Neural cell (in vitro differentiated cells): ENCODE data around the gene TFCP2L1. TPM values are rescaled to one million over a fixed set of nuclear protein-coding genes. Genes with fewer than 3 reads are reported as not detected.

Experiments used
- H2AFZ ChIP-seq: fragments of 200-600, 300-800 bp; sonication (generic), shearing (Covaris generic); 2 replicates; pipeline ENCODE4 v1.6.0; 2014; ENCODE audit warnings: low read depth, mild to moderate bottlenecking, antibody characterized with exemption, low read length, moderate library complexity
- H3F3A ChIP-seq: fragments of 200-600 bp; shearing (Covaris generic); 2 replicates; pipeline ENCODE4 v1.6.1; 2016; ENCODE audit warnings: mild to moderate bottlenecking, moderate library complexity, mixed read lengths, antibody characterized with exemption, low read length; ENCODE audit not compliant: insufficient read depth, poor library complexity, severe bottlenecking
- H3K27ac ChIP-seq: fragments of 200-600, 300-800 bp; sonication (generic), shearing (Covaris generic); 2 replicates; pipeline ENCODE4 v1.5.1; 2014; ENCODE audit warnings: mild to moderate bottlenecking, low read length, moderate library complexity
- H3K27me3 ChIP-seq: fragments of 300-800, 200-600 bp; sonication (generic), shearing (Covaris generic); 2 replicates; pipeline ENCODE4 v1.6.0; 2014; ENCODE audit warnings: mild to moderate bottlenecking, low read depth, low read length, moderate library complexity; ENCODE audit not compliant: insufficient read depth
- H3K36me3 ChIP-seq: fragments of 300-800, 200-600 bp; sonication (generic), shearing (Covaris generic); 2 replicates; pipeline ENCODE4 v1.5.1; 2014; ENCODE audit warnings: mild to moderate bottlenecking, antibody characterized with exemption, low read length, moderate library complexity; ENCODE audit not compliant: insufficient read depth
- H3K4me2 ChIP-seq: fragments of 300-800, 200-600 bp; sonication (generic), shearing (Covaris generic); 2 replicates; pipeline ENCODE4 v1.6.0; 2014; ENCODE audit warnings: mild to moderate bottlenecking, low read length
- H3K4me3 ChIP-seq: fragments of 300-800, 200-600 bp; sonication (generic), shearing (Covaris generic); 2 replicates; pipeline ENCODE4 v1.5.1; 2014; ENCODE audit warnings: mild to moderate bottlenecking, low read length, moderate library complexity
- H3K79me2 ChIP-seq: fragments of 200-600 bp; shearing (Covaris generic); replicated peaks from 2 replicates; pipeline ENCODE4 v1.6.0; 2014; ENCODE audit warnings: mild to moderate bottlenecking, low read length, moderate library complexity; ENCODE audit not compliant: insufficient read depth
- H3K9ac ChIP-seq: fragments of 300-800, 200-600 bp; sonication (generic), shearing (Covaris generic); 2 replicates; pipeline ENCODE4 v1.6.1; 2016; ENCODE audit warnings: mild to moderate bottlenecking, low read length, mixed read lengths
- H3K9me2 ChIP-seq: fragments of 200-600 bp; shearing (Covaris generic); 2 replicates; pipeline ENCODE4 v1.6.1; 2016; ENCODE audit warnings: mild to moderate bottlenecking, low read length, mixed read lengths; ENCODE audit not compliant: insufficient read depth
- H3K9me3 ChIP-seq: fragments of 200-600, 300-800 bp; sonication (generic), shearing (Covaris generic); 2 replicates; pipeline ENCODE4 v1.6.1; 2016; ENCODE audit warnings: mild to moderate bottlenecking, mixed run types, low read length, moderate library complexity, mixed read lengths
- H4K20me1 ChIP-seq: fragments of 200-600 bp; shearing (Covaris generic); 2 replicates; pipeline ENCODE4 v1.6.1; 2016; ENCODE audit warnings: mild to moderate bottlenecking, mixed run types; ENCODE audit not compliant: insufficient read depth
- EP300 ChIP-seq: fragments of 450-650 bp; conservative IDR thresholded peaks from 2 replicates; pipeline ENCODE4 v1.6.1; 2014; ENCODE audit warnings: antibody characterized with exemption, mild to moderate bottlenecking, moderate library complexity; ENCODE audit not compliant: poor library complexity, severe bottlenecking
- EZH2 ChIP-seq: fragments of 200-600, 300-800 bp; shearing (Covaris generic), sonication (generic); IDR thresholded peaks from 2 replicates; pipeline ENCODE4 v1.6.1; 2014; ENCODE audit warnings: antibody characterized with exemption, low read length, borderline replicate concordance, mild to moderate bottlenecking; ENCODE audit not compliant: insufficient read depth, poor library complexity, severe bottlenecking
- MXI1 ChIP-seq: fragments of 450-650 bp; conservative IDR thresholded peaks from 2 replicates; pipeline ENCODE4 v1.6.1; 2014; ENCODE audit warnings: antibody characterized with exemption, mild to moderate bottlenecking; ENCODE audit not compliant: poor library complexity, severe bottlenecking
- POLR2AphosphoS5 ChIP-seq: IDR thresholded peaks from 2 replicates; pipeline ENCODE4 v1.6.1; 2012
- RAD21 ChIP-seq: fragments of 450-650 bp; conservative IDR thresholded peaks from 2 replicates; pipeline ENCODE4 v1.6.1; 2014; ENCODE audit warnings: antibody characterized with exemption, mild to moderate bottlenecking, moderate library complexity
- SMC3 ChIP-seq: fragments of 450-650 bp; conservative IDR thresholded peaks from 2 replicates; pipeline ENCODE4 v1.6.1; 2014; ENCODE audit warnings: antibody characterized with exemption, mild to moderate bottlenecking, moderate library complexity; ENCODE audit not compliant: poor library complexity
- TAF1 ChIP-seq: IDR thresholded peaks from 2 replicates; pipeline ENCODE4 v1.6.1; 2012; ENCODE audit warnings: low read depth
- polyA plus RNA-seq: library from polyadenylated mRNA; depleted of rRNA; stranded (reverse); fragments of >200 nt; gene quantifications from 2 replicates; pipeline ENCODE4 v1.2.3, GENCODE V29; 2014
- TF ChIP-seq, protein P1 (sequence below): IDR thresholded peaks from 2 replicates; pipeline ENCODE4 v1.6.1; 2012; ENCODE audit warnings: borderline replicate concordance
- TF ChIP-seq, protein P2 (sequence below): fragments of 450-650 bp; IDR thresholded peaks from 2 replicates; pipeline ENCODE4 v1.5.1; 2014; ENCODE audit warnings: antibody characterized with exemption, mild to moderate bottlenecking, moderate library complexity; ENCODE audit not compliant: poor library complexity, severe bottlenecking

The TFCP2L1 gene
- polyA plus RNA-seq, 1 donor from 2014 or later = 0.04 TPM

DNA sequence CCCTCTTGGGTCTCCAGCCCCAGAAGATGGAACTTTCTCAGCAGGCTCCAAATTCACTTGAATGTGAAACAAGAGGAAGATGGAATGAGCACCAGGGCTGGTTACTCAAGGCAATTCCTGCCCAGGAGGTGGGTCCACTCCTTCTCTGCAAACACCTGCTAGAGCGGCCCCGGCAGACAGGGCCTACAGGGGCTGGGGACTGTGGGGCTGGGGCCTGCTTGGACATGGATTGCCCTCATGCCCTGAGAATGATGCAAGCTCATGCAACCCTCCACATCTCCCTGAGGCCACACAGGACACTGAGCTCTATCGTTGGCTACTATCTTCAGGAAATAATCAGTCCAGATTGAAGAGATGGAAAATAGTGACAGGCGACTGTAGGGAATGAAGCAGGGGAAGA is 39.1 kb downstream of the TFCP2L1 start:
- no peaks in the 10 kb centered on the region for H3K79me2 ChIP-seq
- no peaks in the 10 kb centered on the region for H3K9me2 ChIP-seq
- H3K27me3 ChIP-seq = no peaks in the 10 kb centered on the region
- no peak overlapping the region for H3K9ac ChIP-seq
- no peak overlapping the region for H3K27ac ChIP-seq
- TF ChIP-seq, protein P1, sequence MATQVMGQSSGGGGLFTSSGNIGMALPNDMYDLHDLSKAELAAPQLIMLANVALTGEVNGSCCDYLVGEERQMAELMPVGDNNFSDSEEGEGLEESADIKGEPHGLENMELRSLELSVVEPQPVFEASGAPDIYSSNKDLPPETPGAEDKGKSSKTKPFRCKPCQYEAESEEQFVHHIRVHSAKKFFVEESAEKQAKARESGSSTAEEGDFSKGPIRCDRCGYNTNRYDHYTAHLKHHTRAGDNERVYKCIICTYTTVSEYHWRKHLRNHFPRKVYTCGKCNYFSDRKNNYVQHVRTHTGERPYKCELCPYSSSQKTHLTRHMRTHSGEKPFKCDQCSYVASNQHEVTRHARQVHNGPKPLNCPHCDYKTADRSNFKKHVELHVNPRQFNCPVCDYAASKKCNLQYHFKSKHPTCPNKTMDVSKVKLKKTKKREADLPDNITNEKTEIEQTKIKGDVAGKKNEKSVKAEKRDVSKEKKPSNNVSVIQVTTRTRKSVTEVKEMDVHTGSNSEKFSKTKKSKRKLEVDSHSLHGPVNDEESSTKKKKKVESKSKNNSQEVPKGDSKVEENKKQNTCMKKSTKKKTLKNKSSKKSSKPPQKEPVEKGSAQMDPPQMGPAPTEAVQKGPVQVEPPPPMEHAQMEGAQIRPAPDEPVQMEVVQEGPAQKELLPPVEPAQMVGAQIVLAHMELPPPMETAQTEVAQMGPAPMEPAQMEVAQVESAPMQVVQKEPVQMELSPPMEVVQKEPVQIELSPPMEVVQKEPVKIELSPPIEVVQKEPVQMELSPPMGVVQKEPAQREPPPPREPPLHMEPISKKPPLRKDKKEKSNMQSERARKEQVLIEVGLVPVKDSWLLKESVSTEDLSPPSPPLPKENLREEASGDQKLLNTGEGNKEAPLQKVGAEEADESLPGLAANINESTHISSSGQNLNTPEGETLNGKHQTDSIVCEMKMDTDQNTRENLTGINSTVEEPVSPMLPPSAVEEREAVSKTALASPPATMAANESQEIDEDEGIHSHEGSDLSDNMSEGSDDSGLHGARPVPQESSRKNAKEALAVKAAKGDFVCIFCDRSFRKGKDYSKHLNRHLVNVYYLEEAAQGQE = no peak
- TF ChIP-seq EZH2 = no peak
- TF ChIP-seq MXI1 = no peak
- no peaks in the 10 kb centered on the region for H3F3A ChIP-seq
- no peaks in the 10 kb centered on the region for H3K36me3 ChIP-seq
- H3K4me3 ChIP-seq = no peak overlapping the region
- H3K9me3 ChIP-seq = no peaks in the 10 kb centered on the region
- no peaks in the 10 kb centered on the region for H4K20me1 ChIP-seq
- no peak overlapping the region for H2AFZ ChIP-seq
- H3K4me2 ChIP-seq = no peak overlapping the region

DNA sequence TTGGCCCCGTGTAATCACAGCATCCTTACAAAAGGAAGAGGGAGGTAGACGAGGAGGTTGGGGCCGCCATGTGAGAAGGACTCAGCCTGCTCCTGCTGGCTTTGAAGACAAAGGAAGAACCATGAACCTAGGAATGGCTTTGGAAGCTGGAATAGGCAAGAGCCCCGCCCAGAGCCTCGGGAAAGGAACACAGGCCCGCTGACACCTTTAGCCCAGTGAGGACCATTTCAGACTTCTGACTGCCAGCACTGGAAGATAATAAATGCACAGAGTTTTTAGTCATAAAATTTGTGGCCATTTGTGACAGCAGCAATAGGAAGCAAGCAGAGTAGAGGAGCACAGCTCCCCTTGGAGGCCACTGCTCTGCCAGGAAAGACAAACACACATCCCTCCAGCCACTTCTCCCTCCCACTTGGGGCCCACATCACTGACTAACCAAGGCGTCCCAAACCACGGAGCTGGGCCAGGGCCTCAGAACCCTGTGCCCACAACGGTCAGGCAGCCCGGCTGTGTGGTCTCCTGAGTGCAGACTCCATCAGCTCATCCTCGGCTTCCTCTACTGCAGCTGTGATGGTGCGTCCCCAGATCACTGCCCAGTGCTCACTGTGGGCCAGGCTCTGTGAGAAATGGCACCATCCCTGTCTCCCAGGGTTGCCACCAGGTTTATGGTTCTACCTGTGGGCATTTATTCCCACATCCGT is 39.7 kb downstream of the TFCP2L1 start:
- Histone ChIP-seq H3F3A (no peaks in the 10 kb centered on the region), H4K20me1 (no peaks in the 10 kb centered on the region), H3K27ac (no peak overlapping the region), H3K9me2 (no peaks in the 10 kb centered on the region), H3K9ac (no peak overlapping the region), H3K36me3 (no peaks in the 10 kb centered on the region), H3K4me3 (no peak overlapping the region), H3K27me3 (no peaks in the 10 kb centered on the region), H3K79me2 (no peaks in the 10 kb centered on the region), H2AFZ (no peak overlapping the region), H3K4me2 (no peak overlapping the region), H3K9me3 (no peaks in the 10 kb centered on the region)
- TF ChIP-seq TAF1 (no peak), EP300 (no peak), MXI1 (no peak), SMC3 (no peak), POLR2AphosphoS5 (no peak), EZH2 (no peak), RAD21 (no peak)
- TF ChIP-seq, protein P2, sequence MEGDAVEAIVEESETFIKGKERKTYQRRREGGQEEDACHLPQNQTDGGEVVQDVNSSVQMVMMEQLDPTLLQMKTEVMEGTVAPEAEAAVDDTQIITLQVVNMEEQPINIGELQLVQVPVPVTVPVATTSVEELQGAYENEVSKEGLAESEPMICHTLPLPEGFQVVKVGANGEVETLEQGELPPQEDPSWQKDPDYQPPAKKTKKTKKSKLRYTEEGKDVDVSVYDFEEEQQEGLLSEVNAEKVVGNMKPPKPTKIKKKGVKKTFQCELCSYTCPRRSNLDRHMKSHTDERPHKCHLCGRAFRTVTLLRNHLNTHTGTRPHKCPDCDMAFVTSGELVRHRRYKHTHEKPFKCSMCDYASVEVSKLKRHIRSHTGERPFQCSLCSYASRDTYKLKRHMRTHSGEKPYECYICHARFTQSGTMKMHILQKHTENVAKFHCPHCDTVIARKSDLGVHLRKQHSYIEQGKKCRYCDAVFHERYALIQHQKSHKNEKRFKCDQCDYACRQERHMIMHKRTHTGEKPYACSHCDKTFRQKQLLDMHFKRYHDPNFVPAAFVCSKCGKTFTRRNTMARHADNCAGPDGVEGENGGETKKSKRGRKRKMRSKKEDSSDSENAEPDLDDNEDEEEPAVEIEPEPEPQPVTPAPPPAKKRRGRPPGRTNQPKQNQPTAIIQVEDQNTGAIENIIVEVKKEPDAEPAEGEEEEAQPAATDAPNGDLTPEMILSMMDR = no peak
- TF ChIP-seq, protein P1 = no peak
